Measurements from ENCODE around the gene VPS54. TPM values are rescaled to one million over a fixed set of nuclear protein-coding genes. Genes with fewer than 3 reads are reported as not detected.

VPS54 gene
- total RNA-seq, 1 experiment from 2014 or later, result 33.8 TPM

- no peak for DNase-seq
- Histone ChIP-seq H3K36me3 (ENCODE audit: insufficient read depth, low read length) (peaks cover 78% of the 10 kb centered on the region), H2AFZ (ENCODE audit: low read length) (no peak overlapping the region), H3K9me3 (ENCODE audit: low read length) (no peaks in the 10 kb centered on the region), H3K79me2 (ENCODE audit: low read length) (peaks cover 75% of the 10 kb centered on the region), H3K9me2 (replicated peaks; ENCODE audit: insufficient read depth, low read length) (no peaks in the 10 kb centered on the region), H3K4me2 (ENCODE audit: low read depth, low read length, poor library complexity, severe bottlenecking) (no peak overlapping the region), H3K4me1 (ENCODE audit: low read length) (peaks cover 28% of the 10 kb centered on the region), H3K9ac (ENCODE audit: low read length) (no peak overlapping the region), H3K27ac (ENCODE audit: low read length) (no peak overlapping the region), H4K20me1 (ENCODE audit: insufficient read depth, low read depth, low read length) (no peaks in the 10 kb centered on the region), H3K4me3 (ENCODE audit: low read length) (no peak overlapping the region), H3K27me3 (ENCODE audit: low read length) (no peaks in the 10 kb centered on the region)
Observed at GRCh38 chr2:63863707-63864106, 155.5 kb downstream of the VPS54 start.

GRCh38 chr2:63862806-63863205 is 156.4 kb downstream of the VPS54 start:
- Histone ChIP-seq H3K4me3 (ENCODE audit: low read length) (no peak overlapping the region), H3K9ac (ENCODE audit: low read length) (no peak overlapping the region), H2AFZ (ENCODE audit: low read length) (no peak overlapping the region), H3K4me1 (ENCODE audit: low read length) (peaks cover 28% of the 10 kb centered on the region), H3K27ac (ENCODE audit: low read length) (no peak overlapping the region), H3K9me3 (ENCODE audit: low read length) (no peaks in the 10 kb centered on the region), H3K36me3 (ENCODE audit: insufficient read depth, low read length) (peaks cover 77% of the 10 kb centered on the region), H4K20me1 (ENCODE audit: insufficient read depth, low read depth, low read length) (no peaks in the 10 kb centered on the region), H3K4me2 (ENCODE audit: low read depth, low read length, poor library complexity, severe bottlenecking) (no peak overlapping the region), H3K27me3 (ENCODE audit: low read length) (no peaks in the 10 kb centered on the region), H3K9me2 (replicated peaks; ENCODE audit: insufficient read depth, low read length) (no peaks in the 10 kb centered on the region), H3K79me2 (ENCODE audit: low read length) (peaks cover 71% of the 10 kb centered on the region)
- DNase-seq, result no peak

GRCh38 chr2:63861220-63861822 is 157.9 kb downstream of the VPS54 start:
- Histone ChIP-seq H3K9ac (ENCODE audit: low read length) (no peak overlapping the region), H3K9me2 (replicated peaks; ENCODE audit: insufficient read depth, low read length) (no peaks in the 10 kb centered on the region), H3K4me3 (ENCODE audit: low read length) (no peak overlapping the region), H3K79me2 (ENCODE audit: low read length) (peaks cover 67% of the 10 kb centered on the region), H4K20me1 (ENCODE audit: insufficient read depth, low read depth, low read length) (no peaks in the 10 kb centered on the region), H3K36me3 (ENCODE audit: insufficient read depth, low read length) (peaks cover 68% of the 10 kb centered on the region), H3K27ac (ENCODE audit: low read length) (no peak overlapping the region), H3K9me3 (ENCODE audit: low read length) (no peaks in the 10 kb centered on the region), H3K4me1 (ENCODE audit: low read length) (peaks cover 25% of the 10 kb centered on the region), H3K27me3 (ENCODE audit: low read length) (no peaks in the 10 kb centered on the region), H3K4me2 (ENCODE audit: low read depth, low read length, poor library complexity, severe bottlenecking) (no peak overlapping the region), H2AFZ (ENCODE audit: low read length) (no peak overlapping the region)
- DNase-seq, result peak; percentile 93

- H3K9me3 ChIP-seq (ENCODE audit: low read length), result no peaks in the 10 kb centered on the region
- no peak overlapping the region for H2AFZ ChIP-seq (ENCODE audit: low read length)
- H3K4me1 ChIP-seq (ENCODE audit: low read length), result peaks cover 30% of the 10 kb centered on the region
- H3K79me2 ChIP-seq (ENCODE audit: low read length), result peaks cover 67% of the 10 kb centered on the region
- no peak overlapping the region for H3K27ac ChIP-seq (ENCODE audit: low read length)
- H4K20me1 ChIP-seq (ENCODE audit: insufficient read depth, low read depth, low read length), result no peaks in the 10 kb centered on the region
- DNase-seq, result no peak
- no peak overlapping the region for H3K4me3 ChIP-seq (ENCODE audit: low read length)
- no peaks in the 10 kb centered on the region for H3K27me3 ChIP-seq (ENCODE audit: low read length)
- H3K9me2 ChIP-seq (replicated peaks; ENCODE audit: insufficient read depth, low read length), result no peaks in the 10 kb centered on the region
- H3K4me2 ChIP-seq (ENCODE audit: low read depth, low read length, poor library complexity, severe bottlenecking), result no peak overlapping the region
- H3K36me3 ChIP-seq (ENCODE audit: insufficient read depth, low read length), result peaks cover 46% of the 10 kb centered on the region
- H3K9ac ChIP-seq (ENCODE audit: low read length), result no peak overlapping the region
Observed at GRCh38 chr2:63858291-63858690, 160.9 kb downstream of the VPS54 start.

- H3K27me3 ChIP-seq (ENCODE audit: low read length), result no peaks in the 10 kb centered on the region
- no peak for DNase-seq
- no peak overlapping the region for H3K27ac ChIP-seq (ENCODE audit: low read length)
- H3K4me3 ChIP-seq (ENCODE audit: low read length), result no peak overlapping the region
- H3K9me3 ChIP-seq (ENCODE audit: low read length), result no peaks in the 10 kb centered on the region
- no peak overlapping the region for H3K4me2 ChIP-seq (ENCODE audit: low read depth, low read length, poor library complexity, severe bottlenecking)
- no peaks in the 10 kb centered on the region for H3K9me2 ChIP-seq (replicated peaks; ENCODE audit: insufficient read depth, low read length)
- H3K9ac ChIP-seq (ENCODE audit: low read length), result no peak overlapping the region
- peaks cover 26% of the 10 kb centered on the region for H3K36me3 ChIP-seq (ENCODE audit: insufficient read depth, low read length)
- H2AFZ ChIP-seq (ENCODE audit: low read length), result no peak overlapping the region
- no peaks in the 10 kb centered on the region for H4K20me1 ChIP-seq (ENCODE audit: insufficient read depth, low read depth, low read length)
- H3K4me1 ChIP-seq (ENCODE audit: low read length), result peaks cover 26% of the 10 kb centered on the region
- peaks cover 69% of the 10 kb centered on the region for H3K79me2 ChIP-seq (ENCODE audit: low read length)
Observed at GRCh38 chr2:63856303-63856603, 163.0 kb downstream of the VPS54 start.

- no peaks in the 10 kb centered on the region for H3K9me3 ChIP-seq (ENCODE audit: low read length)
- peaks cover 75% of the 10 kb centered on the region for H3K79me2 ChIP-seq (ENCODE audit: low read length)
- no peak overlapping the region for H3K27ac ChIP-seq (ENCODE audit: low read length)
- H3K9ac ChIP-seq (ENCODE audit: low read length), result no peak overlapping the region
- H3K4me3 ChIP-seq (ENCODE audit: low read length), result no peak overlapping the region
- peaks cover 28% of the 10 kb centered on the region for H3K4me1 ChIP-seq (ENCODE audit: low read length)
- DNase-seq, result no peak
- H3K36me3 ChIP-seq (ENCODE audit: insufficient read depth, low read length), result peaks cover 26% of the 10 kb centered on the region
- H3K27me3 ChIP-seq (ENCODE audit: low read length), result no peaks in the 10 kb centered on the region
- no peak overlapping the region for H2AFZ ChIP-seq (ENCODE audit: low read length)
- no peaks in the 10 kb centered on the region for H4K20me1 ChIP-seq (ENCODE audit: insufficient read depth, low read depth, low read length)
- H3K9me2 ChIP-seq (replicated peaks; ENCODE audit: insufficient read depth, low read length), result no peaks in the 10 kb centered on the region
- no peak overlapping the region for H3K4me2 ChIP-seq (ENCODE audit: low read depth, low read length, poor library complexity, severe bottlenecking)
Observed at GRCh38 chr2:63855418-63856302, 163.6 kb downstream of the VPS54 start.

- H3K4me1 ChIP-seq (ENCODE audit: low read length), result peaks cover 46% of the 10 kb centered on the region
- 0 out of 2 replicates have a peak overlapping the region, but pooled peaks have one; percentile 5 for H3K27ac ChIP-seq (ENCODE audit: low read length)
- peaks cover 90% of the 10 kb centered on the region for H3K79me2 ChIP-seq (ENCODE audit: low read length)
Observed at GRCh38 chr2:63853527-63854310, 165.5 kb downstream of the VPS54 start.

GRCh38 chr2:63851691-63852311 is 167.4 kb downstream of the VPS54 start:
- Histone ChIP-seq H3K4me3 (ENCODE audit: low read length) (no peak overlapping the region), H3K27ac (ENCODE audit: low read length) (no peak overlapping the region), H3K9me3 (ENCODE audit: low read length) (no peaks in the 10 kb centered on the region), H3K36me3 (ENCODE audit: insufficient read depth, low read length) (peaks cover 12% of the 10 kb centered on the region), H2AFZ (ENCODE audit: low read length) (no peak overlapping the region), H3K79me2 (ENCODE audit: low read length) (peaks cover 100% of the 10 kb centered on the region), H3K9me2 (replicated peaks; ENCODE audit: insufficient read depth, low read length) (no peaks in the 10 kb centered on the region), H3K4me2 (ENCODE audit: low read depth, low read length, poor library complexity, severe bottlenecking) (no peak overlapping the region), H3K4me1 (ENCODE audit: low read length) (peaks cover 51% of the 10 kb centered on the region), H3K9ac (ENCODE audit: low read length) (no peak overlapping the region), H4K20me1 (ENCODE audit: insufficient read depth, low read depth, low read length) (no peaks in the 10 kb centered on the region), H3K27me3 (ENCODE audit: low read length) (no peaks in the 10 kb centered on the region)
- DNase-seq, result no peak

More at GRCh38 chr2:63853527-63854310, 165.5 kb downstream of the VPS54 start:
- Histone ChIP-seq H3K36me3 (ENCODE audit: insufficient read depth, low read length) (peaks cover 18% of the 10 kb centered on the region), H3K9ac (ENCODE audit: low read length) (no peak overlapping the region), H3K27me3 (ENCODE audit: low read length) (no peaks in the 10 kb centered on the region), H3K9me2 (replicated peaks; ENCODE audit: insufficient read depth, low read length) (no peaks in the 10 kb centered on the region), H2AFZ (ENCODE audit: low read length) (no peak overlapping the region), H4K20me1 (ENCODE audit: insufficient read depth, low read depth, low read length) (no peaks in the 10 kb centered on the region), H3K9me3 (ENCODE audit: low read length) (no peaks in the 10 kb centered on the region), H3K4me3 (ENCODE audit: low read length) (no peak overlapping the region), H3K4me2 (ENCODE audit: low read depth, low read length, poor library complexity, severe bottlenecking) (peak overlapping the region; percentile 0)
- DNase-seq, result no peak

Measured in Karpas-422 (cell line).